Measurements from ENCODE around the gene GLI1.

Gene GLI1

DNA sequence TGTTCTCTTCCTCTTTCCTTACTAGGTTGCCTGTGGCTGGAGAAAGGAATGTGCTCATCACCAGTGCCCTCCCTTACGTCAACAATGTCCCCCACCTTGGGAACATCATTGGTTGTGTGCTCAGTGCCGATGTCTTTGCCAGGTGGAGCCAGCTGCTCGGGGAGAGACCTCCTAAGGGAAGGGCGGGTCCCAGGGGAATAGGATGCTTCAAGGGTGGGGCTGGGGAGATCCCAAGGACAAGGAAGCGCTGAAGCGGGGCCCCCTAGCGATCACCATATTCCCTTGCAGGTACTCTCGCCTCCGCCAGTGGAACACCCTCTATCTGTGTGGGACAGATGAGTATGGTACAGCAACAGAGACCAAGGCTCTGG lies 38.5 kb downstream of the GLI1 start:
- ATAC-seq: no peak
- TF ChIP-seq, protein P1, sequence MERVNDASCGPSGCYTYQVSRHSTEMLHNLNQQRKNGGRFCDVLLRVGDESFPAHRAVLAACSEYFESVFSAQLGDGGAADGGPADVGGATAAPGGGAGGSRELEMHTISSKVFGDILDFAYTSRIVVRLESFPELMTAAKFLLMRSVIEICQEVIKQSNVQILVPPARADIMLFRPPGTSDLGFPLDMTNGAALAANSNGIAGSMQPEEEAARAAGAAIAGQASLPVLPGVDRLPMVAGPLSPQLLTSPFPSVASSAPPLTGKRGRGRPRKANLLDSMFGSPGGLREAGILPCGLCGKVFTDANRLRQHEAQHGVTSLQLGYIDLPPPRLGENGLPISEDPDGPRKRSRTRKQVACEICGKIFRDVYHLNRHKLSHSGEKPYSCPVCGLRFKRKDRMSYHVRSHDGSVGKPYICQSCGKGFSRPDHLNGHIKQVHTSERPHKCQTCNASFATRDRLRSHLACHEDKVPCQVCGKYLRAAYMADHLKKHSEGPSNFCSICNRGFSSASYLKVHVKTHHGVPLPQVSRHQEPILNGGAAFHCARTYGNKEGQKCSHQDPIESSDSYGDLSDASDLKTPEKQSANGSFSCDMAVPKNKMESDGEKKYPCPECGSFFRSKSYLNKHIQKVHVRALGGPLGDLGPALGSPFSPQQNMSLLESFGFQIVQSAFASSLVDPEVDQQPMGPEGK (CRISPR knock-in tag; IDR thresholded peaks at IDR 0.05; ENCODE audit: borderline replicate concordance): no peak
- TF ChIP-seq, protein P2, sequence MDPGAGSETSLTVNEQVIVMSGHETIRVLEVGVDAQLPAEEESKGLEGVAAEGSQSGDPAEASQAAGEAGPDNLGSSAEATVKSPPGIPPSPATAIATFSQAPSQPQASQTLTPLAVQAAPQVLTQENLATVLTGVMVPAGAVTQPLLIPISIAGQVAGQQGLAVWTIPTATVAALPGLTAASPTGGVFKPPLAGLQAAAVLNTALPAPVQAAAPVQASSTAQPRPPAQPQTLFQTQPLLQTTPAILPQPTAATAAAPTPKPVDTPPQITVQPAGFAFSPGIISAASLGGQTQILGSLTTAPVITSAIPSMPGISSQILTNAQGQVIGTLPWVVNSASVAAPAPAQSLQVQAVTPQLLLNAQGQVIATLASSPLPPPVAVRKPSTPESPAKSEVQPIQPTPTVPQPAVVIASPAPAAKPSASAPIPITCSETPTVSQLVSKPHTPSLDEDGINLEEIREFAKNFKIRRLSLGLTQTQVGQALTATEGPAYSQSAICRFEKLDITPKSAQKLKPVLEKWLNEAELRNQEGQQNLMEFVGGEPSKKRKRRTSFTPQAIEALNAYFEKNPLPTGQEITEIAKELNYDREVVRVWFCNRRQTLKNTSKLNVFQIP (CRISPR knock-in tag; IDR thresholded peaks at IDR 0.05; ENCODE audit: borderline replicate concordance, low read depth): no peak
- no peak for TF ChIP-seq TCF4 (CRISPR knock-in tag; IDR thresholded peaks at IDR 0.05; ENCODE audit: borderline replicate concordance)
- TF ChIP-seq SNAI2 (CRISPR knock-in tag; IDR thresholded peaks at IDR 0.05): no peak
- no peak for TF ChIP-seq TOX (CRISPR knock-in tag; IDR thresholded peaks at IDR 0.05; ENCODE audit: borderline replicate concordance)
- TF ChIP-seq, protein P3, sequence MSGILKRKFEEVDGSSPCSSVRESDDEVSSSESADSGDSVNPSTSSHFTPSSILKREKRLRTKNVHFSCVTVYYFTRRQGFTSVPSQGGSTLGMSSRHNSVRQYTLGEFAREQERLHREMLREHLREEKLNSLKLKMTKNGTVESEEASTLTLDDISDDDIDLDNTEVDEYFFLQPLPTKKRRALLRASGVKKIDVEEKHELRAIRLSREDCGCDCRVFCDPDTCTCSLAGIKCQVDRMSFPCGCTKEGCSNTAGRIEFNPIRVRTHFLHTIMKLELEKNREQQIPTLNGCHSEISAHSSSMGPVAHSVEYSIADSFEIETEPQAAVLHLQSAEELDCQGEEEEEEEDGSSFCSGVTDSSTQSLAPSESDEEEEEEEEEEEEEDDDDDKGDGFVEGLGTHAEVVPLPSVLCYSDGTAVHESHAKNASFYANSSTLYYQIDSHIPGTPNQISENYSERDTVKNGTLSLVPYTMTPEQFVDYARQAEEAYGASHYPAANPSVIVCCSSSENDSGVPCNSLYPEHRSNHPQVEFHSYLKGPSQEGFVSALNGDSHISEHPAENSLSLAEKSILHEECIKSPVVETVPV (CRISPR knock-in tag; IDR thresholded peaks at IDR 0.05): no peak
- no peak for TF ChIP-seq PPARA (CRISPR knock-in tag; IDR thresholded peaks at IDR 0.05; ENCODE audit: borderline replicate concordance)
- TF ChIP-seq GLIS3 (CRISPR knock-in tag; IDR thresholded peaks at IDR 0.05): no peak
- no peak for TF ChIP-seq ESRRG (CRISPR knock-in tag; IDR thresholded peaks at IDR 0.05)
- TF ChIP-seq, protein P4, sequence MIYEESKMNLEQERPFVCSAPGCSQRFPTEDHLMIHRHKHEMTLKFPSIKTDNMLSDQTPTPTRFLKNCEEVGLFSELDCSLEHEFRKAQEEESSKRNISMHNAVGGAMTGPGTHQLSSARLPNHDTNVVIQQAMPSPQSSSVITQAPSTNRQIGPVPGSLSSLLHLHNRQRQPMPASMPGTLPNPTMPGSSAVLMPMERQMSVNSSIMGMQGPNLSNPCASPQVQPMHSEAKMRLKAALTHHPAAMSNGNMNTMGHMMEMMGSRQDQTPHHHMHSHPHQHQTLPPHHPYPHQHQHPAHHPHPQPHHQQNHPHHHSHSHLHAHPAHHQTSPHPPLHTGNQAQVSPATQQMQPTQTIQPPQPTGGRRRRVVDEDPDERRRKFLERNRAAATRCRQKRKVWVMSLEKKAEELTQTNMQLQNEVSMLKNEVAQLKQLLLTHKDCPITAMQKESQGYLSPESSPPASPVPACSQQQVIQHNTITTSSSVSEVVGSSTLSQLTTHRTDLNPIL (CRISPR knock-in tag; IDR thresholded peaks at IDR 0.05; ENCODE audit: low read depth): no peak
- TF ChIP-seq ZNF565 (CRISPR knock-in tag; conservative IDR thresholded peaks at IDR 0.05; ENCODE audit: low read depth): no peak
- TF ChIP-seq ISL1 (CRISPR knock-in tag; IDR thresholded peaks at IDR 0.05): no peak
- TF ChIP-seq ZC3H10 (CRISPR knock-in tag; IDR thresholded peaks at IDR 0.05): no peak
- TF ChIP-seq RARB (CRISPR knock-in tag; IDR thresholded peaks at IDR 0.05): no peak
- TF ChIP-seq CSDC2 (CRISPR knock-in tag; IDR thresholded peaks at IDR 0.05): no peak
- TF ChIP-seq ZNF70 (CRISPR knock-in tag; IDR thresholded peaks at IDR 0.05): no peak
- TF ChIP-seq ZNF8 (CRISPR knock-in tag; IDR thresholded peaks at IDR 0.05): no peak

DNA sequence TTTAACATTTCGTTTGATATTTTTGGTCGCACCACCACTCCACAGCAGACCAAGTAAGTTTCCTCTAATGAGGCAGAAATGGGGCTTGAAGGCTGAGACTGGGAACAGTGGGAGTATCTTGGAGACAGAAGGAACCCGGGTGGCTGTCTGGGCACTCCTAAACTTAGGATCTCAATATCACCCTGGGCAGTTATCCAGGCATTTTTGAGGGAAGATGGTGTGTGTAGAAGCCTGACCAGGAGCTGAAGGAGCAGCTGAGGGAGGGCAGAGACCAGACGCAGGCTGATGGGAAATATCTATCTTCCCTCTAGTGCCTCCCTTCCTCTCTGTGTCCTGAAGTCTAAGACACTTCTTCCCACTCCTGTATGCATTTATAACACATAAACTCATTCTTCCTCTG lies 39.0 kb downstream of the GLI1 start:
- ATAC-seq: no peak
- TF ChIP-seq ISL1 (CRISPR knock-in tag; IDR thresholded peaks at IDR 0.05) (no peak), SNAI2 (CRISPR knock-in tag; IDR thresholded peaks at IDR 0.05) (no peak), ZFP30 (CRISPR knock-in tag; IDR thresholded peaks at IDR 0.05) (no peak), TCF4 (CRISPR knock-in tag; IDR thresholded peaks at IDR 0.05; ENCODE audit: borderline replicate concordance) (no peak), ZC3H10 (CRISPR knock-in tag; IDR thresholded peaks at IDR 0.05) (no peak), BACH2 (CRISPR knock-in tag; IDR thresholded peaks at IDR 0.05; ENCODE audit: borderline replicate concordance) (no peak), ARNTL (CRISPR knock-in tag; IDR thresholded peaks at IDR 0.05; ENCODE audit: borderline replicate concordance, low read depth) (no peak), RARB (CRISPR knock-in tag; IDR thresholded peaks at IDR 0.05) (no peak), TOX (CRISPR knock-in tag; IDR thresholded peaks at IDR 0.05; ENCODE audit: borderline replicate concordance) (no peak), ZFP3 (CRISPR knock-in tag; IDR thresholded peaks at IDR 0.05) (no peak), ZNF565 (CRISPR knock-in tag; conservative IDR thresholded peaks at IDR 0.05; ENCODE audit: low read depth) (no peak)
- TF ChIP-seq, protein P5, sequence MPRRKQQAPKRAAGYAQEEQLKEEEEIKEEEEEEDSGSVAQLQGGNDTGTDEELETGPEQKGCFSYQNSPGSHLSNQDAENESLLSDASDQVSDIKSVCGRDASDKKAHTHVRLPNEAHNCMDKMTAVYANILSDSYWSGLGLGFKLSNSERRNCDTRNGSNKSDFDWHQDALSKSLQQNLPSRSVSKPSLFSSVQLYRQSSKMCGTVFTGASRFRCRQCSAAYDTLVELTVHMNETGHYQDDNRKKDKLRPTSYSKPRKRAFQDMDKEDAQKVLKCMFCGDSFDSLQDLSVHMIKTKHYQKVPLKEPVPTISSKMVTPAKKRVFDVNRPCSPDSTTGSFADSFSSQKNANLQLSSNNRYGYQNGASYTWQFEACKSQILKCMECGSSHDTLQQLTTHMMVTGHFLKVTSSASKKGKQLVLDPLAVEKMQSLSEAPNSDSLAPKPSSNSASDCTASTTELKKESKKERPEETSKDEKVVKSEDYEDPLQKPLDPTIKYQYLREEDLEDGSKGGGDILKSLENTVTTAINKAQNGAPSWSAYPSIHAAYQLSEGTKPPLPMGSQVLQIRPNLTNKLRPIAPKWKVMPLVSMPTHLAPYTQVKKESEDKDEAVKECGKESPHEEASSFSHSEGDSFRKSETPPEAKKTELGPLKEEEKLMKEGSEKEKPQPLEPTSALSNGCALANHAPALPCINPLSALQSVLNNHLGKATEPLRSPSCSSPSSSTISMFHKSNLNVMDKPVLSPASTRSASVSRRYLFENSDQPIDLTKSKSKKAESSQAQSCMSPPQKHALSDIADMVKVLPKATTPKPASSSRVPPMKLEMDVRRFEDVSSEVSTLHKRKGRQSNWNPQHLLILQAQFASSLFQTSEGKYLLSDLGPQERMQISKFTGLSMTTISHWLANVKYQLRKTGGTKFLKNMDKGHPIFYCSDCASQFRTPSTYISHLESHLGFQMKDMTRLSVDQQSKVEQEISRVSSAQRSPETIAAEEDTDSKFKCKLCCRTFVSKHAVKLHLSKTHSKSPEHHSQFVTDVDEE (CRISPR knock-in tag; IDR thresholded peaks at IDR 0.05): no peak
- TF ChIP-seq, protein P2 (CRISPR knock-in tag; IDR thresholded peaks at IDR 0.05; ENCODE audit: borderline replicate concordance, low read depth): no peak

Data from SK-N-SH treated with all-trans-retinoic acid at 6 μM for 48 hours (cell line).